ENCODE measurements around the gene LURAP1L.

The LURAP1L gene

GRCh38 chr9:12859704-12860251 lies 85.0 kb downstream of the LURAP1L start:
- Histone ChIP-seq H3K27ac (ENCODE audit: low read depth, low read length, poor library complexity, severe bottlenecking) (no peak overlapping the region), H2AFZ (ENCODE audit: low read length) (no peak overlapping the region), H3K79me2 (ENCODE audit: insufficient read depth, low read length) (no peaks in the 10 kb centered on the region), H3K4me1 (ENCODE audit: insufficient read depth, low read length, severe bottlenecking) (no peaks in the 10 kb centered on the region), H3K27me3 (ENCODE audit: insufficient read depth, low read length) (no peaks in the 10 kb centered on the region), H3K9ac (ENCODE audit: low read length) (no peak overlapping the region), H3K9me3 (ENCODE audit: low read length) (no peaks in the 10 kb centered on the region), H3K36me3 (ENCODE audit: insufficient read depth, low read length) (no peaks in the 10 kb centered on the region), H3F3A (ENCODE audit: insufficient read depth, low read length) (no peaks in the 10 kb centered on the region), H3K4me2 (ENCODE audit: low read length) (no peak overlapping the region), H3K4me3 (ENCODE audit: low read depth, low read length, poor library complexity, severe bottlenecking) (no peak overlapping the region), H4K20me1 (ENCODE audit: insufficient read depth, low read length) (no peaks in the 10 kb centered on the region), H3K9me2 (ENCODE audit: low read depth, low read length) (no peaks in the 10 kb centered on the region)
- no peak for TF ChIP-seq EZH2 (IDR thresholded peaks at IDR 0.05; ENCODE audit: borderline replicate concordance, low read length)
- TF ChIP-seq CTCF (IDR thresholded peaks at IDR 0.05; ENCODE audit: low read length): no peak

GRCh38 chr9:12860998-12861397 lies 86.2 kb downstream of the LURAP1L start:
- H3K4me3 ChIP-seq (ENCODE audit: low read depth, low read length, poor library complexity, severe bottlenecking): no peak overlapping the region
- H3K79me2 ChIP-seq (ENCODE audit: insufficient read depth, low read length): no peaks in the 10 kb centered on the region
- H3K9me3 ChIP-seq (ENCODE audit: low read length): no peaks in the 10 kb centered on the region
- no peaks in the 10 kb centered on the region for H3K9me2 ChIP-seq (ENCODE audit: low read depth, low read length)
- H2AFZ ChIP-seq (ENCODE audit: low read length): no peak overlapping the region
- no peak overlapping the region for H3K27ac ChIP-seq (ENCODE audit: low read depth, low read length, poor library complexity, severe bottlenecking)
- H3K36me3 ChIP-seq (ENCODE audit: insufficient read depth, low read length): no peaks in the 10 kb centered on the region
- no peak for TF ChIP-seq EZH2 (IDR thresholded peaks at IDR 0.05; ENCODE audit: borderline replicate concordance, low read length)
- TF ChIP-seq CTCF (IDR thresholded peaks at IDR 0.05; ENCODE audit: low read length): no peak
- no peak overlapping the region for H3K9ac ChIP-seq (ENCODE audit: low read length)
- H3K27me3 ChIP-seq (ENCODE audit: insufficient read depth, low read length): no peaks in the 10 kb centered on the region
- H4K20me1 ChIP-seq (ENCODE audit: insufficient read depth, low read length): no peaks in the 10 kb centered on the region
- no peaks in the 10 kb centered on the region for H3F3A ChIP-seq (ENCODE audit: insufficient read depth, low read length)
- H3K4me1 ChIP-seq (ENCODE audit: insufficient read depth, low read length, severe bottlenecking): no peaks in the 10 kb centered on the region
- no peak overlapping the region for H3K4me2 ChIP-seq (ENCODE audit: low read length)

GRCh38 chr9:12862611-12863410 lies 88.0 kb downstream of the LURAP1L start:
- Histone ChIP-seq H3K79me2 (ENCODE audit: insufficient read depth, low read length) (no peaks in the 10 kb centered on the region), H3K9ac (ENCODE audit: low read length) (no peak overlapping the region), H3K9me3 (ENCODE audit: low read length) (no peaks in the 10 kb centered on the region), H4K20me1 (ENCODE audit: insufficient read depth, low read length) (no peaks in the 10 kb centered on the region), H2AFZ (ENCODE audit: low read length) (no peak overlapping the region), H3K9me2 (ENCODE audit: low read depth, low read length) (no peaks in the 10 kb centered on the region), H3F3A (ENCODE audit: insufficient read depth, low read length) (no peaks in the 10 kb centered on the region), H3K27me3 (ENCODE audit: insufficient read depth, low read length) (no peaks in the 10 kb centered on the region), H3K4me2 (ENCODE audit: low read length) (no peak overlapping the region), H3K27ac (ENCODE audit: low read depth, low read length, poor library complexity, severe bottlenecking) (no peak overlapping the region), H3K4me3 (ENCODE audit: low read depth, low read length, poor library complexity, severe bottlenecking) (no peak overlapping the region), H3K4me1 (ENCODE audit: insufficient read depth, low read length, severe bottlenecking) (no peaks in the 10 kb centered on the region), H3K36me3 (ENCODE audit: insufficient read depth, low read length) (no peaks in the 10 kb centered on the region)
- no peak for TF ChIP-seq EZH2 (IDR thresholded peaks at IDR 0.05; ENCODE audit: borderline replicate concordance, low read length)
- TF ChIP-seq CTCF (IDR thresholded peaks at IDR 0.05; ENCODE audit: low read length): no peak

All from OCI-LY1 (cell line).